ENCODE results near the gene CDC37. TPM values are rescaled to one million over a fixed set of nuclear protein-coding genes. Genes with fewer than 3 reads are reported as not detected.

Gene CDC37
- total and polyA plus RNA-seq, 2 experiments from 2014 or later: 183 to 280 TPM

- H3K36me3 ChIP-seq (ENCODE audit: insufficient read depth): no peaks in the 10 kb centered on the region
- DNase-seq (ENCODE audit: low spot score) (no peak), ATAC-seq (no peak)
- Mint-ChIP-seq H3K4me3 (no peak overlapping the region), H3K27me3 (ENCODE audit: insufficient read depth, low read depth, poor library complexity) (peaks cover 22% of the 10 kb centered on the region), H3K27ac (no peak overlapping the region), H3K4me1 (peaks cover 18% of the 10 kb centered on the region), H3K36me3 (ENCODE audit: low read depth) (no peaks in the 10 kb centered on the region), H3K9me3 (no peaks in the 10 kb centered on the region)
- no peaks in the 10 kb centered on the region for H3K79me2 ChIP-seq (replicated peaks; ENCODE audit: insufficient read depth)
- no peaks in the 10 kb centered on the region for H3F3A ChIP-seq (replicated peaks; ENCODE audit: low read depth)
- H3K9me2 ChIP-seq (ENCODE audit: insufficient read depth): no peaks in the 10 kb centered on the region
- no peak for TF ChIP-seq EZH2phosphoT487 (IDR thresholded peaks at IDR 0.05; ENCODE audit: unreplicated experiment)
- peaks cover 6% of the 10 kb centered on the region for H3K4me1 ChIP-seq (ENCODE audit: insufficient read depth)
- H4K20me1 ChIP-seq (replicated peaks; ENCODE audit: insufficient read depth): no peaks in the 10 kb centered on the region
- H3K4me2 ChIP-seq: no peak overlapping the region
- no peak overlapping the region for H3K27ac ChIP-seq (ENCODE audit: low read depth)
- no peak overlapping the region for H2AFZ ChIP-seq
- no peak overlapping the region for H3K4me3 ChIP-seq
- no peaks in the 10 kb centered on the region for H3K27me3 ChIP-seq (ENCODE audit: insufficient read depth)
These were observed 45.7 kb upstream of the CDC37 start for GRCh38 chr19:10449037-10449436.

- Histone ChIP-seq H3K4me3 (no peak overlapping the region), H2AFZ (no peak overlapping the region), H3K4me2 (no peak overlapping the region), H3K9me2 (ENCODE audit: insufficient read depth) (no peaks in the 10 kb centered on the region), H3K27ac (ENCODE audit: low read depth) (no peak overlapping the region), H3F3A (replicated peaks; ENCODE audit: low read depth) (0 out of 2 replicates have a peak, but pooled peaks cover 3% of the 10 kb centered on the region), H4K20me1 (replicated peaks; ENCODE audit: insufficient read depth) (no peaks in the 10 kb centered on the region), H3K79me2 (replicated peaks; ENCODE audit: insufficient read depth) (no peaks in the 10 kb centered on the region), H3K36me3 (ENCODE audit: insufficient read depth) (no peaks in the 10 kb centered on the region), H3K27me3 (ENCODE audit: insufficient read depth) (no peaks in the 10 kb centered on the region), H3K4me1 (ENCODE audit: insufficient read depth) (no peaks in the 10 kb centered on the region)
- H3K27ac Mint-ChIP-seq: no peak overlapping the region
- no peaks in the 10 kb centered on the region for H3K36me3 Mint-ChIP-seq (ENCODE audit: low read depth)
- no peak overlapping the region for H3K4me3 Mint-ChIP-seq
- peaks cover 5% of the 10 kb centered on the region for H3K27me3 Mint-ChIP-seq (ENCODE audit: insufficient read depth, low read depth, poor library complexity)
- DNase-seq (ENCODE audit: low spot score) (no peak), ATAC-seq (no peak)
- no peaks in the 10 kb centered on the region for H3K9me3 Mint-ChIP-seq
- H3K4me1 Mint-ChIP-seq: no peaks in the 10 kb centered on the region
- no peak for TF ChIP-seq STAT1 (IDR thresholded peaks at IDR 0.05; ENCODE audit: unreplicated experiment)
These were observed 39.4 kb upstream of the CDC37 start for GRCh38 chr19:10442698-10443097.

DNA sequence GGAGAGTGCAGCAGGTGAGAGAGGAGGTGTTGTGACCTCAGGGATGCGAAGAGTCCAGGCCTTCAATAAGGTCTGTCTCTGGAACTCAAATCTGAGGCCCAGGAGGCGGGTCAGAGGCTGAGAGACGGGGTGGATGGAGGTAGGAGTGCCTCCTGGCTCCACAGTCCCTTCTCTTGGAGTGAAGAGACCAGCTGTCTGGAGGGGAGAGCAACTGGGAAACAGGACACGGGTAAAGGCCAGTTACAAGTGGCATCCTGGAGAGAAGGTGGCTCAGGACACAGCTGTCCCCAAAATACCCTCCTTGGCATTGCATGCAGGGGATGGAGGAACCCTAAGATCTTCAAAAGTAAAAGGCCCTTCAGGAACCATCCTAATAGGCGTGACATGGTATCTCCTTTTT lies 36.2 kb upstream of the CDC37 start:
- no peak overlapping the region for H3K4me3 Mint-ChIP-seq

More for the DNA sequence above, 36.2 kb upstream of the CDC37 start:
- Mint-ChIP-seq H3K27me3 (ENCODE audit: insufficient read depth, low read depth, poor library complexity) (peaks cover 7% of the 10 kb centered on the region), H3K27ac (no peak overlapping the region), H3K36me3 (ENCODE audit: low read depth) (no peaks in the 10 kb centered on the region), H3K4me1 (no peaks in the 10 kb centered on the region), H3K9me3 (no peaks in the 10 kb centered on the region)
- Histone ChIP-seq H3F3A (replicated peaks; ENCODE audit: low read depth) (0 out of 2 replicates have a peak, but pooled peaks cover 3% of the 10 kb centered on the region), H3K79me2 (replicated peaks; ENCODE audit: insufficient read depth) (no peaks in the 10 kb centered on the region), H2AFZ (no peak overlapping the region), H4K20me1 (replicated peaks; ENCODE audit: insufficient read depth) (no peaks in the 10 kb centered on the region), H3K4me1 (ENCODE audit: insufficient read depth) (no peaks in the 10 kb centered on the region), H3K27ac (ENCODE audit: low read depth) (no peak overlapping the region), H3K27me3 (ENCODE audit: insufficient read depth) (no peaks in the 10 kb centered on the region), H3K36me3 (ENCODE audit: insufficient read depth) (no peaks in the 10 kb centered on the region), H3K9me2 (ENCODE audit: insufficient read depth) (no peaks in the 10 kb centered on the region), H3K4me3 (no peak overlapping the region), H3K4me2 (no peak overlapping the region)
- ATAC-seq (no peak), DNase-seq (ENCODE audit: low spot score) (no peak)
- TF ChIP-seq EZH2 (IDR thresholded peaks at IDR 0.05; ENCODE audit: low read depth, unreplicated experiment) (no peak), STAT1 (IDR thresholded peaks at IDR 0.05; ENCODE audit: unreplicated experiment) (no peak), NANOG (IDR thresholded peaks at IDR 0.05; ENCODE audit: borderline replicate concordance) (no peak), ZNF331 (CRISPR knock-in tag; IDR thresholded peaks at IDR 0.05; ENCODE audit: low read depth) (no peak), ZNF114 (CRISPR knock-in tag; IDR thresholded peaks at IDR 0.05) (no peak)
- TF ChIP-seq, protein P1, sequence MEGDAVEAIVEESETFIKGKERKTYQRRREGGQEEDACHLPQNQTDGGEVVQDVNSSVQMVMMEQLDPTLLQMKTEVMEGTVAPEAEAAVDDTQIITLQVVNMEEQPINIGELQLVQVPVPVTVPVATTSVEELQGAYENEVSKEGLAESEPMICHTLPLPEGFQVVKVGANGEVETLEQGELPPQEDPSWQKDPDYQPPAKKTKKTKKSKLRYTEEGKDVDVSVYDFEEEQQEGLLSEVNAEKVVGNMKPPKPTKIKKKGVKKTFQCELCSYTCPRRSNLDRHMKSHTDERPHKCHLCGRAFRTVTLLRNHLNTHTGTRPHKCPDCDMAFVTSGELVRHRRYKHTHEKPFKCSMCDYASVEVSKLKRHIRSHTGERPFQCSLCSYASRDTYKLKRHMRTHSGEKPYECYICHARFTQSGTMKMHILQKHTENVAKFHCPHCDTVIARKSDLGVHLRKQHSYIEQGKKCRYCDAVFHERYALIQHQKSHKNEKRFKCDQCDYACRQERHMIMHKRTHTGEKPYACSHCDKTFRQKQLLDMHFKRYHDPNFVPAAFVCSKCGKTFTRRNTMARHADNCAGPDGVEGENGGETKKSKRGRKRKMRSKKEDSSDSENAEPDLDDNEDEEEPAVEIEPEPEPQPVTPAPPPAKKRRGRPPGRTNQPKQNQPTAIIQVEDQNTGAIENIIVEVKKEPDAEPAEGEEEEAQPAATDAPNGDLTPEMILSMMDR (conservative IDR thresholded peaks at IDR 0.05; ENCODE audit: low read depth in 2 of 2): no peak
